ENCODE measurements around the gene ATG9B.
"Not testable (repeated sequence)": the region's sequence is repeated elsewhere in the genome, so short reads cannot be mapped to it uniquely, and the experiment has no call there.

The ATG9B gene

GRCh38 chr7:151014950-151015349 is 9.3 kb downstream of the ATG9B start:
- DNase-seq: no peak

GRCh38 chr7:151013733-151014497 is 10.4 kb downstream of the ATG9B start:
- peak; percentile 79 for DNase-seq

GRCh38 chr7:151013356-151013732 is 10.9 kb downstream of the ATG9B start:
- DNase-seq: no peak

GRCh38 chr7:151012911-151013347 is 11.4 kb downstream of the ATG9B start:
- DNase-seq: no peak

- DNase-seq: no peak
These were observed 12.1 kb downstream of the ATG9B start for GRCh38 chr7:151012031-151012692.

- not testable (repeated sequence) for DNase-seq
These were observed 12.7 kb downstream of the ATG9B start for GRCh38 chr7:151011616-151012015.

- DNase-seq: no peak
These were observed 13.2 kb downstream of the ATG9B start for GRCh38 chr7:151011097-151011409.

GRCh38 chr7:151010307-151011096 is 13.8 kb downstream of the ATG9B start:
- DNase-seq: no peak

- no peak for DNase-seq
These were observed 14.3 kb downstream of the ATG9B start for GRCh38 chr7:151010037-151010306.

- DNase-seq: no peak
These were observed 14.8 kb downstream of the ATG9B start for GRCh38 chr7:151009327-151010036.

- peak; percentile 87 for DNase-seq
These were observed 15.6 kb downstream of the ATG9B start for GRCh38 chr7:151008511-151009323.

GRCh38 chr7:151008143-151008510 is 16.2 kb downstream of the ATG9B start:
- no peak for DNase-seq

GRCh38 chr7:151007469-151007898 is 16.8 kb downstream of the ATG9B start:
- DNase-seq: no peak

GRCh38 chr7:151006590-151007300 is 17.5 kb downstream of the ATG9B start:
- DNase-seq: no peak

GRCh38 chr7:151005566-151005965 is 18.7 kb downstream of the ATG9B start:
- DNase-seq: no peak

GRCh38 chr7:151003572-151003971 is 20.7 kb downstream of the ATG9B start:
- no peak for DNase-seq

- no peak for DNase-seq
These were observed 22.7 kb downstream of the ATG9B start for GRCh38 chr7:151001546-151001945.

GRCh38 chr7:151000897-151001495 is 23.3 kb downstream of the ATG9B start:
- no peak for DNase-seq

- DNase-seq: no peak
These were observed 24.6 kb downstream of the ATG9B start for GRCh38 chr7:150999497-151000230.

GRCh38 chr7:150999001-150999400 is 25.3 kb downstream of the ATG9B start:
- no peak for DNase-seq

- no peak for DNase-seq
These were observed 26.0 kb downstream of the ATG9B start for GRCh38 chr7:150998341-150998740.
